H1 (cell line): ENCODE data around the gene AGAP3. TPM values are rescaled to one million over a fixed set of nuclear protein-coding genes. Genes with fewer than 3 reads are reported as not detected.

Experiments used
- CTCF ChIA-PET: fragments of 300-600 bp; sonication (Branson Sonifier 250); formaldehyde crosslinking; loops from one replicate; lab custom pipeline; 2021; ENCODE audit not compliant: partially characterized antibody; lab: Charles Lee
- POLR2A ChIA-PET: fragments of 300-600 bp; sonication (Branson Sonifier 250); formaldehyde crosslinking; loops from one replicate; lab custom pipeline; 2021; ENCODE audit warnings: inconsistent platforms; ENCODE audit not compliant: partially characterized antibody; lab: Charles Lee
- DNase-seq, 2 experiments: peaks; one replicate each; pipeline versions ENCODE4 v3.0.0 to v3.0.0-alpha.2; 2010 to 2022; ENCODE audit warnings: low spot score in 2 of 2, low read depth in 1 of 2, mixed read lengths in 1 of 2
- FAIRE-seq: peaks from 2 replicates; lab custom pipeline; 2011; peaks lifted over from hg19 to GRCh38; lab: Jason Lieb, UNC
- H2AFZ ChIP-seq: 2 replicates; pipeline ENCODE4 v1.8.1; 2012; ENCODE audit warnings: low read length, inconsistent platforms
- H2AK5ac ChIP-seq: 2 replicates; pipeline ENCODE4 v1.6.1; 2013; ENCODE audit warnings: low read depth, low read length
- H2BK120ac ChIP-seq: replicated peaks from 2 replicates; pipeline ENCODE3; 2013; ENCODE audit warnings: low read depth, low read length, inconsistent platforms
- H2BK12ac ChIP-seq: 2 replicates; pipeline ENCODE4 v1.6.1; 2013; ENCODE audit warnings: low read depth, low read length
- H2BK15ac ChIP-seq: 2 replicates; pipeline ENCODE4 v1.6.1; 2013; ENCODE audit warnings: low read length
- H2BK20ac ChIP-seq: 2 replicates; pipeline ENCODE4 v1.6.1; 2013; ENCODE audit warnings: low read length
- H2BK5ac ChIP-seq: 2 replicates; pipeline ENCODE4 v1.6.1; 2013; ENCODE audit warnings: low read depth, low read length
- H3K14ac ChIP-seq: 2 replicates; pipeline ENCODE4 v1.6.1; 2013; ENCODE audit warnings: inconsistent platforms; ENCODE audit not compliant: insufficient read length
- H3K18ac ChIP-seq: 2 replicates; pipeline ENCODE4 v1.6.1; 2013; ENCODE audit warnings: low read length; ENCODE audit errors: extremely low read depth
- H3K23ac ChIP-seq: 2 replicates; pipeline ENCODE4 v1.6.1; 2013; ENCODE audit warnings: inconsistent platforms; ENCODE audit not compliant: insufficient read length
- H3K23me2 ChIP-seq: 2 replicates; pipeline ENCODE4 v1.6.1; 2013; ENCODE audit warnings: low read depth, low read length
- H3K27ac ChIP-seq: 2 replicates; pipeline ENCODE4 v1.6.1; 2011; ENCODE audit warnings: low read depth, low read length, inconsistent platforms
- H3K27me3 ChIP-seq, 4 experiments: replicated peaks in 1 of 4; 1 replicate in 1 of 4; 2 replicates in 3 of 4; pipeline versions ENCODE4 v1.6.1 to v1.8.1; 2011 to 2013; ENCODE audit warnings: low read length in 3 of 4, mild to moderate bottlenecking in 3 of 4, inconsistent platforms in 2 of 4, mixed read lengths in 2 of 4, moderate library complexity in 1 of 4; ENCODE audit not compliant: control insufficient read depth in 3 of 4, insufficient read depth in 3 of 4; ENCODE audit errors: extremely low read depth in 1 of 4
- H3K36me3 ChIP-seq, 4 experiments: 2 replicates each; pipeline versions ENCODE4 v1.6.1 to v1.8.1; 2011 to 2013; ENCODE audit warnings: mild to moderate bottlenecking in 4 of 4, low read length in 3 of 4, moderate library complexity in 2 of 4, control low read depth in 1 of 4, inconsistent platforms in 1 of 4; ENCODE audit not compliant: insufficient read depth in 4 of 4, control insufficient read depth in 2 of 4
- H3K4ac ChIP-seq: replicated peaks from 2 replicates; pipeline ENCODE3; 2013; ENCODE audit warnings: low read length, low read depth, mixed read lengths, inconsistent platforms; ENCODE audit not compliant: insufficient read length
- H3K4me1 ChIP-seq, 4 experiments: replicated peaks in 1 of 4; 1 replicate in 1 of 4; 2 replicates in 3 of 4; pipeline versions ENCODE4 v1.6.1 to v1.8.1; 2011 to 2013; ENCODE audit warnings: low read length in 3 of 4, inconsistent platforms in 2 of 4, mixed read lengths in 1 of 4; ENCODE audit not compliant: insufficient read depth in 4 of 4, control insufficient read depth in 3 of 4
- H3K4me2 ChIP-seq, 2 experiments: 2 replicates each; pipeline versions ENCODE4 v1.6.1 to v1.8.1; 2011 to 2013; ENCODE audit warnings: low read depth in 2 of 2, low read length in 2 of 2, control low read depth in 1 of 2, inconsistent platforms in 1 of 2, mild to moderate bottlenecking in 1 of 2; ENCODE audit not compliant: insufficient read depth in 1 of 2
- H3K4me3 ChIP-seq, 4 experiments: fragments of 200-600, 300-600 bp in 1 of 4; sonication (generic), shearing (Covaris generic), sonication (Bioruptor Twin) in 1 of 4; 2 replicates each; pipeline versions ENCODE4 v1.5.1 to v1.8.1; 2011 to 2016; ENCODE audit warnings: low read length in 4 of 4, low read depth in 3 of 4, control low read depth in 2 of 4, inconsistent platforms in 2 of 4, mild to moderate bottlenecking in 2 of 4, mixed read lengths in 1 of 4, moderate library complexity in 1 of 4; ENCODE audit not compliant: insufficient read depth in 2 of 4; ENCODE audit errors: extremely low read depth in 1 of 4
- H3K56ac ChIP-seq: replicated peaks from 2 replicates; pipeline ENCODE3; 2013; ENCODE audit warnings: low read depth, mild to moderate bottlenecking, mixed read lengths, low read length, inconsistent platforms; ENCODE audit not compliant: insufficient read length
- H3K79me1 ChIP-seq: 2 replicates; pipeline ENCODE4 v1.6.1; 2013; ENCODE audit warnings: low read depth, low read length, control low read depth
- H3K79me2 ChIP-seq, 2 experiments: 2 replicates each; pipeline versions ENCODE4 v1.6.1 to v1.8.1; 2012 to 2013; ENCODE audit warnings: low read length in 2 of 2, mild to moderate bottlenecking in 2 of 2, inconsistent platforms in 1 of 2; ENCODE audit not compliant: insufficient read depth in 2 of 2, control insufficient read depth in 1 of 2
- H3K9ac ChIP-seq, 4 experiments: replicated peaks in 1 of 4; 1 replicate in 1 of 4; 2 replicates in 3 of 4; pipeline versions ENCODE4 v1.6.1 to v1.8.1; 2011 to 2013; ENCODE audit warnings: low read depth in 3 of 4, low read length in 3 of 4, control low read depth in 2 of 4, mild to moderate bottlenecking in 2 of 4, moderate library complexity in 2 of 4, inconsistent platforms in 1 of 4; ENCODE audit errors: extremely low read depth in 1 of 4
- H3K9me3 ChIP-seq, 2 experiments: 2 replicates each; pipeline versions ENCODE4 v1.6.1 to v1.8.1; 2012 to 2013; ENCODE audit warnings: mild to moderate bottlenecking in 2 of 2, moderate library complexity in 2 of 2, control low read depth in 1 of 2, inconsistent platforms in 1 of 2, low read depth in 1 of 2, low read length in 1 of 2, mixed read lengths in 1 of 2; ENCODE audit not compliant: insufficient read depth in 2 of 2
- H4K20me1 ChIP-seq, 2 experiments: replicated peaks in 1 of 2; 2 replicates each; pipeline versions ENCODE3 to v1.8.1; 2011 to 2013; ENCODE audit warnings: inconsistent platforms in 2 of 2, low read length in 2 of 2, mild to moderate bottlenecking in 1 of 2; ENCODE audit not compliant: insufficient read depth in 2 of 2, control insufficient read depth in 1 of 2
- H4K5ac ChIP-seq: 2 replicates; pipeline ENCODE4 v1.6.1; 2013; ENCODE audit warnings: low read length, low read depth, mixed read lengths, inconsistent platforms; ENCODE audit not compliant: insufficient read length
- H4K8ac ChIP-seq: 2 replicates; pipeline ENCODE4 v1.8.0; 2013; ENCODE audit warnings: mild to moderate bottlenecking, moderate library complexity, low read length, inconsistent platforms; ENCODE audit not compliant: insufficient read depth; ENCODE audit errors: extremely low read depth
- H4K91ac ChIP-seq: replicated peaks from 2 replicates; pipeline ENCODE3; 2013; ENCODE audit warnings: low read length, mixed read lengths, inconsistent platforms; ENCODE audit not compliant: insufficient read length
- BACH1 ChIP-seq: IDR thresholded peaks from 2 replicates; pipeline ENCODE4 v1.6.1; 2012; ENCODE audit warnings: low read length, improper control_type of control experiment
- CEBPB ChIP-seq: IDR thresholded peaks from 2 replicates; pipeline ENCODE4 v1.6.1; 2012; ENCODE audit warnings: low read depth, low read length
- GABPA ChIP-seq: IDR thresholded peaks from 2 replicates; pipeline ENCODE4 v1.6.1; 2011; ENCODE audit warnings: mild to moderate bottlenecking, low read length, moderate library complexity, borderline replicate concordance; ENCODE audit not compliant: insufficient read depth
- KDM5A ChIP-seq: fragments of 200-600 bp; IDR thresholded peaks from 2 replicates; pipeline ENCODE4 v1.7.1; 2012; ENCODE audit warnings: mild to moderate bottlenecking, low read length, inconsistent platforms, mixed read lengths
- SIRT6 ChIP-seq: IDR thresholded peaks from one replicate; pipeline ENCODE4 v1.7.1; 2012; ENCODE audit warnings: low read length, inconsistent platforms
- SP2 ChIP-seq: IDR thresholded peaks from 2 replicates; pipeline ENCODE4 v1.6.1; 2012; ENCODE audit warnings: mild to moderate bottlenecking, low read length, inconsistent platforms
- SP4 ChIP-seq: IDR thresholded peaks from 2 replicates; pipeline ENCODE4 v1.6.1; 2012; ENCODE audit warnings: low read length, inconsistent platforms
- TEAD4 ChIP-seq: IDR thresholded peaks from 2 replicates; pipeline ENCODE4 v1.6.1; 2012; ENCODE audit warnings: low read depth, low read length, inconsistent platforms, mixed read lengths
- WGBS, 2 experiments: shearing (Covaris generic) in 1 of 2; methylation state at CpG; one replicate each; pipeline versions ENCODE4 v1.1.6 to v1.1.7; 2013 to 2015; ENCODE audit warnings: low lambda C conversion rate in 2 of 2, mixed read lengths in 2 of 2, inconsistent platforms in 1 of 2, low coverage in 1 of 2, missing lambda C conversion rate in 1 of 2; ENCODE audit not compliant: insufficient replicate concordance in 2 of 2, insufficient coverage in 1 of 2, insufficient read length in 1 of 2; ENCODE audit errors: extremely low coverage in 1 of 2, missing lambda C conversion rate in 1 of 2; 5-methylcytosine and 5-hydroxymethylcytosine counted together
- polyA plus RNA-seq, 7 experiments: library from polyadenylated mRNA; depleted of rRNA in 3 of 7; stranded (reverse) in 5 of 7; unstranded in 2 of 7; fragments of >200 nt in 5 of 7; fragments of 200-250 nt in 2 of 7; gene quantifications; 1 replicate in 5 of 7; 2 replicates in 1 of 7; 4 replicates in 1 of 7; pipeline versions ENCODE4 v1.2.1 to v1.2.3, GENCODE V29; 2011 to 2013; ENCODE audit warnings: missing spikeins in 2 of 7, mixed read lengths in 2 of 7
- total RNA-seq: library from RNA; stranded (reverse); fragmentation: NEBNext Ultra II Directional; extraction: Animal tissue kit (Norgen Biotek cat#: 25700); gene quantifications from 2 replicates; pipeline ENCODE4 v1.2.1, GENCODE V29; 2021
- TF ChIP-seq, protein P1 (sequence below): IDR thresholded peaks from 2 replicates; pipeline ENCODE4 v1.6.1; 2011; ENCODE audit warnings: low read length, improper control_type of control experiment
- TF ChIP-seq, protein P2 (sequence below): IDR thresholded peaks from 2 replicates; pipeline ENCODE4 v1.6.1; 2012; ENCODE audit warnings: inconsistent platforms

AGAP3 gene
- total and polyA plus RNA-seq, 2 of the 8 experiments (the other 6 are each of a cell fraction or from before 2014, with no cell fraction given) = 66.4 to 120 TPM

DNA sequence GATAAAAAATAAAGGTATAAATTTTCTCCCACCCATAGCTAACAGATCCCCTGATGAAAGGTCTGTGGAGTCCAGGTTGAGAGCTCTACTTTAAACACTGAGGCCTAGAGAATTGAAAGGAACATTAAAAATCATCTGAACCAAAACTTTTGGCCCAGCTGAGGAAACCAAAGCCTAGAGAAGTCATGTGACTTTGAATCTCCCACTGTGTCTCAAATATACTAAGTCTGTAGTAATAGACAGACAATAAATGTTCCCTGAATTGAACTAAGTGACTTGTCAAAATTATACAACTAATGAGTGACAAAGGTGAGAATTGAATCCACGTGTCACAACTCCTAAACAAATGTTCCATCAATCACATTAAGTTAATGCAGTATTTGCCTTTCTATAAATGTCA is 75.5 kb downstream of the AGAP3 start:
- H3K4me3 ChIP-seq = no peak overlapping the region
- no peaks in the 10 kb centered on the region for H3K36me3 ChIP-seq
- no peak overlapping the region for H4K5ac ChIP-seq
- no peak overlapping the region for H3K4ac ChIP-seq
- TF ChIP-seq GABPA = no peak
- TF ChIP-seq SIRT6 = no peak
- TF ChIP-seq BACH1 = no peak
- no peak for TF ChIP-seq TEAD4
- no peak for TF ChIP-seq SP4
- no peak for TF ChIP-seq KDM5A
- TF ChIP-seq, protein P1, sequence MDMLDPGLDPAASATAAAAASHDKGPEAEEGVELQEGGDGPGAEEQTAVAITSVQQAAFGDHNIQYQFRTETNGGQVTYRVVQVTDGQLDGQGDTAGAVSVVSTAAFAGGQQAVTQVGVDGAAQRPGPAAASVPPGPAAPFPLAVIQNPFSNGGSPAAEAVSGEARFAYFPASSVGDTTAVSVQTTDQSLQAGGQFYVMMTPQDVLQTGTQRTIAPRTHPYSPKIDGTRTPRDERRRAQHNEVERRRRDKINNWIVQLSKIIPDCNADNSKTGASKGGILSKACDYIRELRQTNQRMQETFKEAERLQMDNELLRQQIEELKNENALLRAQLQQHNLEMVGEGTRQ = no peak
- no peak for TF ChIP-seq CEBPB
- no peak for TF ChIP-seq SP2
- TF ChIP-seq, protein P2, sequence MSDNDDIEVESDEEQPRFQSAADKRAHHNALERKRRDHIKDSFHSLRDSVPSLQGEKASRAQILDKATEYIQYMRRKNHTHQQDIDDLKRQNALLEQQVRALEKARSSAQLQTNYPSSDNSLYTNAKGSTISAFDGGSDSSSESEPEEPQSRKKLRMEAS = no peak
- DNase-seq = no peak
- no peak overlapping the region for H3K27ac ChIP-seq
- H2BK12ac ChIP-seq = no peak overlapping the region
- no peak overlapping the region for H3K4me2 ChIP-seq
- no peaks in the 10 kb centered on the region for H3K79me1 ChIP-seq
- no peak overlapping the region for H4K8ac ChIP-seq
- peaks cover 0 to 3% (median under 1%) of the 10 kb centered on the region in 4 experiments; a peak in 2 of 7 replicates for H3K4me1 ChIP-seq
- H2BK5ac ChIP-seq = no peak overlapping the region
- peaks cover 2% of the 10 kb centered on the region; the same call in 1 of the 2 replicates for H3K23me2 ChIP-seq
- H4K91ac ChIP-seq = no peak overlapping the region
- H3K14ac ChIP-seq = no peak overlapping the region
- H3K9me3 ChIP-seq = no peaks in the 10 kb centered on the region
- H3K79me2 ChIP-seq = no peaks in the 10 kb centered on the region
- H3K18ac ChIP-seq = no peak overlapping the region
- ChIA-PET CTCF (interaction anchor here (1.0 to 8.3 kb wide), 5 partner anchors 10 to 86 kb away, joined by 3 to 56 read pairs (median 4); no protein-coding TSS in a partner anchor), POLR2A (interaction anchor here (1.3 kb wide), 1 partner anchor 49 kb away, joined by 3 read pairs; the partner anchor contains the start of gene H2BK1)
- peaks cover 22 to 32% (median 29%) of the 10 kb centered on the region in 4 experiments for H3K27me3 ChIP-seq
- no peak overlapping the region for H2AFZ ChIP-seq
- H4K20me1 ChIP-seq = peaks cover 2% of the 10 kb centered on the region in 2 experiments
- H2BK120ac ChIP-seq = no peak overlapping the region
- no peak overlapping the region for H2BK20ac ChIP-seq
- H3K9ac ChIP-seq = no peak overlapping the region
- no peak overlapping the region for H3K23ac ChIP-seq
- H3K56ac ChIP-seq = no peak overlapping the region
- no peak for FAIRE-seq
- H2BK15ac ChIP-seq = no peak overlapping the region
- WGBS, 2 experiments = 89% methylated on average over 1 of the region's 1 CpG; no CpG with 5 or more reads in 1 of the 2 experiments
- H2AK5ac ChIP-seq = no peak overlapping the region
